ENCODE data around the gene SELENOF.
"Not testable (repeated sequence)": the region's sequence is repeated elsewhere in the genome, so short reads cannot be mapped to it uniquely, and the experiment has no call there.

SELENOF gene

DNA sequence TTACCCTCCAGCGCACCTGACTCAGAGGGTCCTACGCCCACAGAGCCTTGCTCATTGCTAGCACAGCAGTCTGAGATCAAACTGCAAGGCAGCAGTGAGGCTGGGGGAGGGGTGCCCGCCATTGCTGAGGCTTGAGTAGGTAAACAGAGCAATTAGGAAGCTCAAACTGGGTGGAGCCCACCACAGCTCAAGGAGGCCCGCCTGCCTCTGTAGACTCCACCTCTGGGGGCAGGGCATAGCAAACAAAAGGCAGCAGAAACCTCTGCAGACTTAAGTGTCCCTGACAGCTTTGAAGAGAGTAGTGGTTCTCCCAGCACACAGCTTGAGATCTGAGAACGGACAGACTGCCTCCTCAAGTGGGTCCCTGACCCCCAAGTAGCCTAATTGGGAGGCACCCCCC is 99.8 kb downstream of the SELENOF start:
- not testable (repeated sequence) for DNase-seq (ENCODE audit: low spot score)
